GM10248 (cell line): ENCODE results near the gene VSTM5.

ENCODE experiments used
- CTCF ChIA-PET: fragments of 300-600 bp; sonication (Branson Sonifier 250); formaldehyde crosslinking; extraction: SDS; loops from one replicate; lab custom pipeline; 2021; ENCODE audit warnings: antibody characterized with exemption; lab: Yijun Ruan, JAX
- POLR2A ChIA-PET: fragments of 350-650 bp; sonication (Branson Sonifier 250); formaldehyde crosslinking; extraction: SDS; loops from one replicate; lab custom pipeline; 2020; ENCODE audit warnings: antibody characterized with exemption; lab: Yijun Ruan, JAX
- DNase-seq: peaks from one replicate; pipeline ENCODE4 v3.0.0; 2012; ENCODE audit errors: extremely low spot score
- TF ChIP-seq, protein P1 (sequence below): IDR thresholded peaks from 2 replicates; pipeline ENCODE4 v1.5.1; 2012; ENCODE audit warnings: mild to moderate bottlenecking, low read depth; ENCODE audit errors: extremely low read depth, missing control alignments, control extremely low read depth

VSTM5 gene

DNA sequence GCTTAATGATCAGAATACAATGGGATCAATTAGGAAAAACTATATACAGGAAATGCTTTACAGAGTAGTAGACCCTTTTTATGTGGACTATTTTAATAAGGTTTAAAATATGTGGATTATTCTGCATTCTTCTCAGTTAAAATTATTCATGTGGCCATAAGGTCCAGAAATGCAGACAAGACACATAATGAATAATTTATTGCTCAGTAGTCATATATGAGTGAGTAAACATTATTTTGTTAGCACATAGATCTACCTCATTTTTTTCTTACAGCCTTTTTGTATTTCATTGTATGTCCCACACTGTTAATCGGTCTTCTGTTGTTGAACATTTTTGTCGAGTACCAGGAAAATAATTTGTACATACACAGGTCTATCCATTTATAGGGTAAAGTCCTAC lies 45.5 kb downstream of the VSTM5 start:
- no peak for DNase-seq
- TF ChIP-seq, protein P1, sequence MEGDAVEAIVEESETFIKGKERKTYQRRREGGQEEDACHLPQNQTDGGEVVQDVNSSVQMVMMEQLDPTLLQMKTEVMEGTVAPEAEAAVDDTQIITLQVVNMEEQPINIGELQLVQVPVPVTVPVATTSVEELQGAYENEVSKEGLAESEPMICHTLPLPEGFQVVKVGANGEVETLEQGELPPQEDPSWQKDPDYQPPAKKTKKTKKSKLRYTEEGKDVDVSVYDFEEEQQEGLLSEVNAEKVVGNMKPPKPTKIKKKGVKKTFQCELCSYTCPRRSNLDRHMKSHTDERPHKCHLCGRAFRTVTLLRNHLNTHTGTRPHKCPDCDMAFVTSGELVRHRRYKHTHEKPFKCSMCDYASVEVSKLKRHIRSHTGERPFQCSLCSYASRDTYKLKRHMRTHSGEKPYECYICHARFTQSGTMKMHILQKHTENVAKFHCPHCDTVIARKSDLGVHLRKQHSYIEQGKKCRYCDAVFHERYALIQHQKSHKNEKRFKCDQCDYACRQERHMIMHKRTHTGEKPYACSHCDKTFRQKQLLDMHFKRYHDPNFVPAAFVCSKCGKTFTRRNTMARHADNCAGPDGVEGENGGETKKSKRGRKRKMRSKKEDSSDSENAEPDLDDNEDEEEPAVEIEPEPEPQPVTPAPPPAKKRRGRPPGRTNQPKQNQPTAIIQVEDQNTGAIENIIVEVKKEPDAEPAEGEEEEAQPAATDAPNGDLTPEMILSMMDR, result no peak
- ChIA-PET CTCF (no interaction called here), POLR2A (no interaction called here)

DNA sequence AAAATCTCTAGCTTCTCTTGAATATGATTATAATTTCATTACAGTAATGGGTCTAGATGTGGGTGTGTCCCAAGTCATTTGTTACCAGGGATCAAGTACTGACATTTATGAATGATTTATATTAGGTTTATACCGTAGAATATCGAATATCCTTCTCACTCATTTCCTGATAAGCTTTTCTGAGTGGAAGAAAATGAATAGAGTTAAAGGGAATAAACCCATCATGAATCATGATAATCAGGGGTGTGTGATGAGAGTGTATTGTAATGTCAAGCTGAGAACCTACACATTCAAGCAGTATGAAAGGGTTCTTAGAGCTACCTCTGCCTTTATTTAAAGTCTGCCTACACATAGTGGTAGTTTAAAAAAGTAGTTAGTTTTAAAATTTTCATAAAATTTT lies 49.1 kb downstream of the VSTM5 start:
- no peak for DNase-seq
- TF ChIP-seq, protein P1, result no peak
- POLR2A ChIA-PET, result interaction anchor here (0.7 kb wide), 1 partner anchor 11 kb away, joined by 3 read pairs; no protein-coding TSS in a partner anchor
- CTCF ChIA-PET, result interaction anchor here (1.1 to 2.9 kb wide), 4 partner anchors 9 to 17 kb away, joined by 3 to 9 read pairs (median 5); no protein-coding TSS in a partner anchor

DNA sequence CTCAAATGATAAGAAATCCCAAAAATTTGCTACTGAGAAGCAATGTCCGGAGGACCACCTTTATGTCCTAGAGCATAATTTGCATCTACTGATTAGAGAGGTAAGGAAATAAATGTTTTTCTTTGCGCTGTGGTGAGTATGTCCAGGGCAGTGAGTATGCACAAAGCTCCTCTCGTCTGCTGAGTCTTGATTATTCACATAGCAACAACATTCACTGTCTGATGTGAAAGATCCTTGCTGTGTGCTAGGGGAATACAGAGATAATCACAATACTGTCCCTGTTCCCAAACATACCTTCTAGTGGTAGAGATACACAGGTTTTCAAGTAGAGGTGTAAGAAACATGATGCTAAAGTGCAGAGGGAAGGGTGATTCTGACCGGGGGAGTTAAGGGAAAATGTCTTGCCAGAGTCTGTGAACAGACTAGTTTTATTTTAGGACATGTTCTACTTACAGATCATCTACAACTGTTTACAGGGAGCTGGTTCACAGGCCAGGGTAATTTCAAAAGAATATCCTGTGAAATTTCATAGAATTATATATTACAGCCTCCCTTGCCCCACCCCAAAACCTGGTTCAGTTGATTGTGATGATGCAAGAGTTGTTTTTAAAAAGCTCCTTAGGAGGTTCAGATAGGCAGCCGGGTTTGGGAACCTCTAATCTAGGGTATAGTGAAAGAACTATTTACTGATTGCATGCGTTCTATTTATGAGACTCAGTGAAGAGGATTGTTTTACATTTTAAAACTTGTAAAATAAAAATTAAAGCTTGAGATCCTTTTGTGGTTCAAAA lies 53.8 kb downstream of the VSTM5 start:
- CTCF ChIA-PET, result interaction anchor here (1.6 to 1.7 kb wide), 2 partner anchors 13 to 34 kb away, joined by 3 to 6 read pairs; partner anchors contain the start of gene MED17
- POLR2A ChIA-PET, result interaction anchor here (0.6 to 0.9 kb wide), 2 partner anchors 13 to 67 kb away, joined by 3 to 4 read pairs; partner anchors contain the start of gene MED17

DNA sequence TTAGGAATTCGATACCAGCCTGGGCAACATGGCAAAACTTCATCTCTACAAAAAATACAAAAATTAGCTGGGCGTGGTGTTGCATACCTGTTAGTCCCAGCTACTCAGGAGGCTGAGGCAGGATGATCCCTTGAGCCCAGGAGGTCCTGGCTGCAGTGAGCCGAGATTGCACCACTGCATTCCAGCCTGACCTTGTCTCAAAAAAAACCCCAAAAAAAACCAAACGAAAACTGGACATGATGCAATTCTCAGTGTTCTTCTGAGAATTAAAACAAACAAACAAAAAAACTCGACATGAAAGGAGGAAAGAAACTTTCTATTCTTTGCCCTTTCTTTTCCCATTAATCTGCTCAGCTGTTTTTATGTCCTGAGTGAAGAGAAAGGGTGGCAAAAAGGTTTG lies 58.9 kb downstream of the VSTM5 start:
- CTCF ChIA-PET, result interaction anchor here (1.5 to 3.1 kb wide), 2 partner anchors 10 to 55 kb away, joined by 3 to 7 read pairs; no protein-coding TSS in a partner anchor
- DNase-seq, result no peak
- POLR2A ChIA-PET, result no interaction called here
- TF ChIP-seq, protein P1, result no peak

More for the DNA sequence above, 53.8 kb downstream of the VSTM5 start:
- DNase-seq, result no peak
- TF ChIP-seq, protein P1, result no peak

DNA sequence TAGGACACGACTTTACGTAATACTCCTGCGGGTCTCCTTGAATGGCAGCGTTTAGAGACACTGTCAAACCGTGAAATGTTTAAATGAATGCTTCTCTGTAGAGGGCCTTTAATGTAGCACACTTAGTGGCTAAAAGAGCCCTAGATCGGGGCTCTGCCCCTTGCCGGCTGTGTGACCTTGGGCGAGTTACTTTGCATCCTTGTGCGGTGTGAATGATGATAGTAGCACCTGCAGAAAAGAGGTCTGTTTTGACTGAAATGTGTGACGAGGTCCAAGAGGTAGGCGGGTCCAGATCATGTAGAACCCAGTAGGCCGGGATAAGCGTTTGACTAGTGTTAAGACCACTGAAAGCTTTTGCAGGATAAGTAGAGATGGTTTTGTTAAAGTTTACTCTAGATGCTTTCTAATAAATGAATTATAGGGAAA lies 65.5 kb downstream of the VSTM5 start:
- POLR2A ChIA-PET, result no interaction called here
- CTCF ChIA-PET, result no interaction called here
- TF ChIP-seq, protein P1, result no peak
- peak; percentile 24 for DNase-seq

DNA sequence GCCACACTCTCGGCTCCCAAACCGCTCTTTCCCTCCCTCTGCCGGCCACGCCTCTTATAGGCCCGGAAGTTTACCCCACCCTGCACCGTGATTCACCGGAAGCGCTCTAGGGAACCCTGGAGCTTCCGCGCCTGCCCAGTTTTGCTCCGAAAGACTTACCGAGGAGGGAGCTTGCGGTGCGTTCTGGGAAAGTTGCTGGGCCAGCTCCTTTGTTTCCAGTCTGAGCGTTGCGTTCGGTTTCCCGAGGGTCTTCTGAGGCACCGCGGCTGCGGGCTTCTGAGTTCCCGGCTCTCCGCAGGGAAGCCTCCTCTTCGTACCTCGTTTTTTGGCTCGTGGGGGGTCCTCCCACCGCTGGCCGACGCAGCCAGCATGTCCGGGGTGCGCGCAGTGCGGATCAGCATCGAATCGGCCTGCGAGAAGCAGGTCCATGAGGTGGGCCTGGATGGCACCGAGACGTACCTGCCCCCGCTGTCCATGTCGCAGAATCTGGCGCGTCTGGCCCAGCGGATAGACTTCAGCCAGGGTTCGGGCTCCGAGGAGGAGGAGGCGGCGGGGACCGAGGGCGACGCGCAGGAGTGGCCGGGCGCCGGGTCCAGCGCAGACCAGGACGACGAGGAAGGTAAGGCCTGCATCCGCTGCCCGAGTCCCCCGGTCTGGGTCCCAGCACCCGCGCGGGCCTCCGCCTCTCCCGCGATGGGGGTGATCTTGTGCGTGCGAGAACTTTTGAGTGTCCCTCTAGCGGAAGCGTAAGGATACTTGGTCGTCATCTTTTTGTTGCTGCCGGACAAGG lies 66.1 kb downstream of the VSTM5 start, which contains the start of gene MED17:
TSS of gene MED17 (plus strand) at position 138 of the 790 bp plus-strand sequence. CDS start at position 370, 232 bp downstream.
- TF ChIP-seq, protein P1, result peak; percentile 41
- DNase-seq, result peak; percentile 93
- ChIA-PET CTCF (interaction anchor here (0.8 to 2.4 kb wide), 21 partner anchors 9 to 721 kb away, joined by 3 to 10 read pairs (median 5); partner anchors contain the start of genes C11orf54 and TAF1D), POLR2A (interaction anchor here (0.6 to 2.2 kb wide), 5 partner anchors 12 to 94 kb away, joined by 3 to 35 read pairs (median 4); partner anchors contain the start of genes C11orf54 and TAF1D)
